HG02642 (cell line): ENCODE results near the gene NRBF2.

Experiments
- ATAC-seq: cut with Tn5 transposase; IDR thresholded peaks from one replicate; pipeline ENCODE4 v1.9.1; 2021; ENCODE audit warnings: mild to moderate bottlenecking; ENCODE audit not compliant: unreplicated experiment, poor library complexity

The NRBF2 gene

GRCh38 chr10:63157845-63158624 is 24.9 kb downstream of the NRBF2 start:
- peak; percentile 76 for ATAC-seq

- no peak for ATAC-seq
These were observed 28.5 kb downstream of the NRBF2 start for GRCh38 chr10:63161592-63161991.

- ATAC-seq = no peak
These were observed 31.1 kb downstream of the NRBF2 start for GRCh38 chr10:63164166-63164623.

GRCh38 chr10:63165249-63165648 is 32.1 kb downstream of the NRBF2 start:
- no peak for ATAC-seq

- peak; percentile 49 for ATAC-seq
These were observed 33.7 kb downstream of the NRBF2 start for GRCh38 chr10:63166742-63167258.

- ATAC-seq = no peak
These were observed 35.8 kb downstream of the NRBF2 start for GRCh38 chr10:63168821-63169462.

- no peak for ATAC-seq
These were observed 36.5 kb downstream of the NRBF2 start for GRCh38 chr10:63169624-63170023.

GRCh38 chr10:63171255-63171855 is 38.2 kb downstream of the NRBF2 start:
- no peak for ATAC-seq

- ATAC-seq = no peak
These were observed 38.8 kb downstream of the NRBF2 start for GRCh38 chr10:63171926-63172325.

GRCh38 chr10:63173468-63174232 is 40.5 kb downstream of the NRBF2 start:
- ATAC-seq = peak; percentile 99

- ATAC-seq = no peak
These were observed 42.4 kb downstream of the NRBF2 start for GRCh38 chr10:63175534-63175933.

- no peak for ATAC-seq
These were observed 59.7 kb downstream of the NRBF2 start for GRCh38 chr10:63192826-63193225.

- ATAC-seq = no peak
These were observed 64.4 kb downstream of the NRBF2 start for GRCh38 chr10:63197344-63198092.

GRCh38 chr10:63199716-63200115 is 66.6 kb downstream of the NRBF2 start:
- ATAC-seq = no peak

- no peak for ATAC-seq
These were observed 67.3 kb downstream of the NRBF2 start for GRCh38 chr10:63200431-63200830.

- ATAC-seq = no peak
These were observed 68.0 kb downstream of the NRBF2 start for GRCh38 chr10:63201118-63201517.
